GM12878 (cell line): ENCODE results near the gene CMTM1. TPM values are rescaled to one million over a fixed set of nuclear protein-coding genes. Genes with fewer than 3 reads are reported as not detected.

ENCODE experiments used
- ATAC-seq: fragments of 200-7000 bp; cut with Tn5 transposase; 3 replicates; pipeline ENCODE4 v1.9.1; 2020; ENCODE audit warnings: mild to moderate bottlenecking, moderate library complexity
- BruUV-seq: library from RNA; stranded (reverse); fragments of 400-500 nt; replicated peaks from 2 replicates; lab custom pipeline; 2021; lab: Mats Ljungman, UMichigan
- CTCF ChIA-PET: fragments of 300-600 bp; sonication (Branson Sonifier 250); formaldehyde crosslinking; extraction: SDS; loops from one replicate; lab custom pipeline; 2021; ENCODE audit warnings: inconsistent platforms; lab: Yijun Ruan, JAX
- POLR2A ChIA-PET: fragments of 350-600 bp; formaldehyde crosslinking; extraction: SDS; loops from one replicate; lab custom pipeline; 2021; ENCODE audit warnings: inconsistent platforms; lab: Charles Lee
- RAD21 ChIA-PET: fragments of 300-600 bp; sonication (Branson Sonifier 250); formaldehyde crosslinking; loops from one replicate; lab custom pipeline; 2023; ENCODE audit warnings: antibody characterized with exemption; ENCODE audit not compliant: unreplicated experiment; lab: Charles Lee
- SMC1A ChIA-PET: fragments of 300-600 bp; sonication (Branson Sonifier 250); formaldehyde crosslinking; loops from one replicate; lab custom pipeline; 2023; ENCODE audit not compliant: unreplicated experiment, uncharacterized antibody; lab: Charles Lee
- DNase-seq: peaks from one replicate; pipeline ENCODE4 v3.0.0-alpha.2; 2011; ENCODE audit warnings: low read depth, low spot score
- FAIRE-seq: peaks from 3 replicates; lab custom pipeline; 2011; peaks lifted over from hg19 to GRCh38; lab: Jason Lieb, UNC
- H2AFZ ChIP-seq: 2 replicates; pipeline ENCODE4 v1.6.0; 2011; ENCODE audit warnings: low read depth, low read length, control low read depth; ENCODE audit not compliant: control insufficient read depth
- H3K27ac ChIP-seq: 2 replicates; pipeline ENCODE4 v1.5.1; 2011; ENCODE audit warnings: control low read depth; ENCODE audit not compliant: control insufficient read depth, insufficient read depth
- H3K27me3 ChIP-seq, 2 experiments: replicated peaks in 1 of 2; 2 replicates each; pipeline versions ENCODE4 v1.6.0 to v1.6.1; 2011; ENCODE audit warnings: low read length in 1 of 2; ENCODE audit not compliant: control insufficient read depth in 2 of 2, insufficient read depth in 2 of 2
- H3K36me3 ChIP-seq, 2 experiments: 2 replicates each; pipeline ENCODE4 v1.5.1; 2011; ENCODE audit warnings: low read length in 1 of 2; ENCODE audit not compliant: control insufficient read depth in 2 of 2, insufficient read depth in 2 of 2
- H3K4me1 ChIP-seq: 2 replicates; pipeline ENCODE4 v1.6.1; 2011; ENCODE audit warnings: mild to moderate bottlenecking, low read length, moderate library complexity, mixed read lengths; ENCODE audit not compliant: control insufficient read depth, insufficient read depth
- H3K4me2 ChIP-seq: 2 replicates; pipeline ENCODE4 v1.6.0; 2011; ENCODE audit warnings: control low read depth; ENCODE audit not compliant: control insufficient read depth, insufficient read depth
- H3K4me3 ChIP-seq: fragments of 200-600 bp; sonication (generic); 2 replicates; pipeline ENCODE4 v1.5.1; 2016
- H3K79me2 ChIP-seq: 2 replicates; pipeline ENCODE4 v1.6.0; 2011; ENCODE audit warnings: low read length; ENCODE audit not compliant: control insufficient read depth, insufficient read depth
- H3K9ac ChIP-seq: 2 replicates; pipeline ENCODE4 v1.8.0; 2011; ENCODE audit warnings: low read length, control low read depth, mixed read lengths; ENCODE audit not compliant: control insufficient read depth, insufficient read depth
- H3K9me3 ChIP-seq: replicated peaks from 3 replicates; pipeline ENCODE4 v1.5.1; 2011; ENCODE audit warnings: mild to moderate bottlenecking, low read length; ENCODE audit not compliant: control insufficient read depth, insufficient read depth
- H4K20me1 ChIP-seq: 2 replicates; pipeline ENCODE4 v1.6.0; 2011; ENCODE audit not compliant: control insufficient read depth, insufficient read depth
- ELK1 ChIP-seq: IDR thresholded peaks from 2 replicates; pipeline ENCODE4 v1.6.1; 2012; ENCODE audit warnings: low read depth, low read length, improper control_type of control experiment
- ESRRA ChIP-seq: IDR thresholded peaks from 2 replicates; pipeline ENCODE4 v1.6.1; 2012; ENCODE audit warnings: mild to moderate bottlenecking, low read length, improper control_type of control experiment
- EZH2 ChIP-seq: IDR thresholded peaks from 2 replicates; pipeline ENCODE4 v1.6.1; 2012; ENCODE audit warnings: low read depth, mild to moderate bottlenecking, control low read depth, inconsistent platforms, low read length, borderline replicate concordance; ENCODE audit not compliant: control insufficient read depth
- HDAC2 ChIP-seq: fragments of 200-600 bp; sonication (generic); IDR thresholded peaks from 2 replicates; pipeline ENCODE4 v1.6.1; 2017
- KDM1A ChIP-seq: fragments of 200-600 bp; sonication (generic); IDR thresholded peaks from 2 replicates; pipeline ENCODE4 v1.6.1; 2016; ENCODE audit warnings: borderline replicate concordance
- LARP7 ChIP-seq: fragments of 450-650 bp; IDR thresholded peaks from 2 replicates; pipeline ENCODE4 v1.6.1; 2017; ENCODE audit warnings: mild to moderate bottlenecking
- RFX5 ChIP-seq: IDR thresholded peaks from 2 replicates; pipeline ENCODE4 v1.6.1; 2011; ENCODE audit warnings: low read depth, low read length, improper control_type of control experiment
- TAF1 ChIP-seq: IDR thresholded peaks from 2 replicates; pipeline ENCODE4 v1.6.1; 2011; ENCODE audit warnings: mild to moderate bottlenecking, low read depth, low read length, borderline replicate concordance
- YBX1 ChIP-seq: fragments of 450-650 bp; IDR thresholded peaks from 2 replicates; pipeline ENCODE4 v1.6.1; 2016; ENCODE audit warnings: antibody characterized with exemption
- WGBS: methylation state at CpG from one replicate; pipeline ENCODE4 v1.1.6; 2016; ENCODE audit warnings: low lambda C conversion rate; ENCODE audit not compliant: insufficient replicate concordance, insufficient coverage; ENCODE audit errors: missing lambda C conversion rate; 5-methylcytosine and 5-hydroxymethylcytosine counted together
- in situ Hi-C: fragments of 300-500 bp; cut with MboI; formaldehyde crosslinking; loops from 9 replicates; pipeline ENCODE4 v1.14.3; 2018; ENCODE audit warnings: mixed read lengths
- intact Hi-C: fragments of 100-400 bp; cut with micrococcal nuclease; formaldehyde crosslinking; loops from one replicate; pipeline ENCODE4 v1.14.2; 2022; ENCODE audit not compliant: unreplicated experiment
- polyA plus RNA-seq, 11 experiments: library from polyadenylated mRNA; depleted of rRNA in 4 of 11; unstranded in 6 of 11; stranded (reverse) in 5 of 11; fragments of >200 nt; fragmentation: Nextera tagmentation in 4 of 11; fragmentation: Illumina TruSeq in 1 of 11; extraction: Ambion mirVana in 4 of 11; extraction: Trizol in 1 of 11; gene quantifications; 1 replicate in 1 of 11; 2 replicates in 10 of 11; pipeline versions ENCODE4 v1.2.1 to v1.2.3, GENCODE V29; 2011 to 2016; ENCODE audit warnings: inconsistent platforms in 2 of 11, missing spikeins in 2 of 11, low read depth in 1 of 11
- total RNA-seq, 4 experiments: library from RNA; depleted of rRNA in 3 of 4; stranded (reverse); fragments of >200 nt in 3 of 4; fragmentation: Illumina TruSeq in 1 of 4; extraction: Trizol in 1 of 4; gene quantifications; 2 replicates each; pipeline versions ENCODE4 v1.2.1 to v1.2.3, GENCODE V29; 2013 to 2021

Gene CMTM1
- total and polyA plus RNA-seq, 10 of the 15 experiments (the other 5 are each of a cell fraction or from before 2014, with no cell fraction given) = 0.09 to 3.0 (median 1.4) TPM; not detected in 2

GRCh38 chr16:66576296-66576695 lies 10.1 kb downstream of the CMTM1 start:
- RAD21 ChIA-PET = interaction anchor here (0.6 kb wide), 1 partner anchor 12 kb away, joined by 3 read pairs; no protein-coding TSS in a partner anchor
- WGBS = 35% methylated on average over 5 of the region's 5 CpGs
- SMC1A ChIA-PET = interaction anchor here (0.8 to 4.0 kb wide), 4 partner anchors 7 to 14 kb away, joined by 3 to 25 read pairs (median 5); no protein-coding TSS in a partner anchor

More at GRCh38 chr16:66576296-66576695, 10.1 kb downstream of the CMTM1 start:
- H4K20me1 ChIP-seq = no peaks in the 10 kb centered on the region
- no peak overlapping the region for H3K27ac ChIP-seq
- H3K4me2 ChIP-seq = no peak overlapping the region
- H2AFZ ChIP-seq = no peak overlapping the region
- H3K9me3 ChIP-seq = no peaks in the 10 kb centered on the region
- H3K79me2 ChIP-seq = no peaks in the 10 kb centered on the region
- H3K4me3 ChIP-seq = no peak overlapping the region
- H3K36me3 ChIP-seq = no peaks in the 10 kb centered on the region
- H3K27me3 ChIP-seq = peaks cover 7 to 13% of the 10 kb centered on the region in 2 experiments
- ATAC-seq = no peak
- no peak for TF ChIP-seq RFX5
- no peak for TF ChIP-seq HDAC2
- no peak for TF ChIP-seq ELK1
- TF ChIP-seq ESRRA = no peak
- no peak for TF ChIP-seq TAF1
- TF ChIP-seq YBX1 = no peak
- TF ChIP-seq EZH2 = no peak
- no peak for TF ChIP-seq LARP7
- no peak for TF ChIP-seq KDM1A
- TF ChIP-seq, all 136 proteins: peak for 0
- DNase-seq = no peak
- H3K9ac ChIP-seq = no peak overlapping the region
- in situ Hi-C loops (no loop called here), intact Hi-C loops (no loop called here)
- FAIRE-seq = no peak
- ChIA-PET POLR2A (no interaction called here), CTCF (interaction anchor here (1.8 to 4.6 kb wide), 2 partner anchors 13 kb away, joined by 4 to 26 read pairs; no protein-coding TSS in a partner anchor)
- H3K4me1 ChIP-seq = peaks cover 1% of the 10 kb centered on the region; the same call in 1 of the 2 replicates
- BruUV-seq = no TSS peak
